IMR-90 (cell line): ENCODE measurements around the gene EFCC1. TPM values are rescaled to one million over a fixed set of nuclear protein-coding genes. Genes with fewer than 3 reads are reported as not detected.
A peak's percentile ranks its signal among the peaks of the same experiment; 100 is the strongest.

Experiments used
- ATAC-seq: fragments of 200-7000 bp; cut with Tn5 transposase; 2 replicates; pipeline ENCODE4 v1.9.1; 2020; ENCODE audit warnings: low read depth, mild to moderate bottlenecking, moderate library complexity
- BruUV-seq: library from RNA; stranded (reverse); fragments of 400-500 nt; replicated peaks from 2 replicates; lab custom pipeline; 2021; lab: Mats Ljungman, UMichigan
- CTCF ChIA-PET: fragments of 300-600 bp; formaldehyde crosslinking; extraction: SDS; loops from one replicate; lab custom pipeline; 2021; ENCODE audit warnings: antibody characterized with exemption; lab: Yijun Ruan, JAX
- POLR2A ChIA-PET: fragments of 300-600 bp; sonication (Branson Sonifier 250); formaldehyde crosslinking; loops from one replicate; lab custom pipeline; 2022; ENCODE audit warnings: antibody characterized with exemption; ENCODE audit not compliant: unreplicated experiment; lab: Charles Lee
- DNase-seq: peaks from one replicate; pipeline ENCODE4 v3.0.0; 2013
- H2AFZ ChIP-seq: replicated peaks from 2 replicates; pipeline ENCODE3; 2013; ENCODE audit warnings: low read length, mild to moderate bottlenecking; ENCODE audit not compliant: poor library complexity
- H2AK5ac ChIP-seq: 2 replicates; pipeline ENCODE4 v1.6.1; 2013; ENCODE audit warnings: low read depth, low read length, inconsistent platforms
- H2AK9ac ChIP-seq: replicated peaks from 2 replicates; pipeline ENCODE3; 2013; ENCODE audit warnings: mild to moderate bottlenecking, low read depth, low read length, moderate library complexity; ENCODE audit not compliant: poor library complexity
- H2BK120ac ChIP-seq: 2 replicates; pipeline ENCODE4 v1.6.1; 2013; ENCODE audit warnings: low read depth, low read length, inconsistent platforms
- H2BK15ac ChIP-seq: 3 replicates; pipeline ENCODE4 v1.6.1; 2013; ENCODE audit warnings: low read depth, low read length, inconsistent platforms
- H2BK20ac ChIP-seq: 2 replicates; pipeline ENCODE4 v1.6.1; 2013; ENCODE audit warnings: low read depth, mild to moderate bottlenecking, inconsistent platforms, low read length, moderate library complexity
- H2BK5ac ChIP-seq: 2 replicates; pipeline ENCODE4 v1.6.1; 2013; ENCODE audit warnings: mild to moderate bottlenecking, low read depth, low read length, inconsistent platforms; ENCODE audit not compliant: poor library complexity, severe bottlenecking
- H3K14ac ChIP-seq: replicated peaks from 2 replicates; pipeline ENCODE4 v1.6.1; 2013; ENCODE audit warnings: low read depth, low read length, inconsistent platforms
- H3K18ac ChIP-seq: 2 replicates; pipeline ENCODE4 v1.6.1; 2013; ENCODE audit warnings: low read depth, low read length, control low read depth
- H3K23ac ChIP-seq: 2 replicates; pipeline ENCODE4 v1.6.1; 2013; ENCODE audit warnings: low read depth, low read length, inconsistent platforms
- H3K27ac ChIP-seq: 2 replicates; pipeline ENCODE4 v1.5.1; 2013; ENCODE audit warnings: mild to moderate bottlenecking, control low read depth, low read length; ENCODE audit not compliant: insufficient read depth
- H3K27me3 ChIP-seq: 2 replicates; pipeline ENCODE4 v1.6.1; 2013; ENCODE audit warnings: low read length; ENCODE audit not compliant: control insufficient read depth, insufficient read depth
- H3K36me3 ChIP-seq: 2 replicates; pipeline ENCODE4 v1.6.1; 2013; ENCODE audit warnings: low read length, mixed read lengths; ENCODE audit not compliant: control insufficient read depth, insufficient read depth
- H3K4ac ChIP-seq: 2 replicates; pipeline ENCODE4 v1.6.1; 2013; ENCODE audit warnings: low read depth, low read length, inconsistent platforms
- H3K4me1 ChIP-seq: 2 replicates; pipeline ENCODE4 v1.6.1; 2013; ENCODE audit warnings: low read length, mixed read lengths; ENCODE audit not compliant: control insufficient read depth, insufficient read depth
- H3K4me2 ChIP-seq: 2 replicates; pipeline ENCODE4 v1.6.1; 2013; ENCODE audit warnings: low read depth, mild to moderate bottlenecking, control low read depth, low read length, moderate library complexity
- H3K4me3 ChIP-seq: 2 replicates; pipeline ENCODE4 v1.5.1; 2013; ENCODE audit warnings: low read depth, mild to moderate bottlenecking, control low read depth, low read length, moderate library complexity; ENCODE audit not compliant: insufficient read depth
- H3K56ac ChIP-seq: 2 replicates; pipeline ENCODE4 v1.6.1; 2013; ENCODE audit warnings: low read length, inconsistent platforms; ENCODE audit not compliant: insufficient read depth; ENCODE audit errors: extremely low read depth
- H3K79me1 ChIP-seq, 2 experiments: 2 replicates each; pipeline ENCODE4 v1.6.1; 2013; ENCODE audit warnings: low read length in 2 of 2, inconsistent platforms in 1 of 2, low read depth in 1 of 2
- H3K9ac ChIP-seq: 2 replicates; pipeline ENCODE4 v1.6.1; 2013; ENCODE audit warnings: low read depth, low read length, control low read depth
- H3K9me1 ChIP-seq: 2 replicates; pipeline ENCODE4 v1.6.1; 2013; ENCODE audit warnings: low read length, inconsistent platforms; ENCODE audit not compliant: insufficient read depth
- H3K9me3 ChIP-seq: 2 replicates; pipeline ENCODE4 v1.6.1; 2013; ENCODE audit warnings: low read length; ENCODE audit not compliant: control insufficient read depth, insufficient read depth
- H4K20me1 ChIP-seq: 2 replicates; pipeline ENCODE4 v1.6.1; 2013; ENCODE audit warnings: low read length, inconsistent platforms; ENCODE audit not compliant: insufficient read depth
- H4K5ac ChIP-seq: 2 replicates; pipeline ENCODE4 v1.6.1; 2013; ENCODE audit warnings: mild to moderate bottlenecking, low read depth, low read length, control low read depth
- H4K8ac ChIP-seq, 2 experiments: 2 replicates each; pipeline ENCODE4 v1.6.1; 2013; ENCODE audit warnings: low read depth in 2 of 2, low read length in 2 of 2, control low read depth in 1 of 2, inconsistent platforms in 1 of 2
- H4K91ac ChIP-seq: 2 replicates; pipeline ENCODE4 v1.6.1; 2013; ENCODE audit warnings: low read depth, low read length, inconsistent platforms; ENCODE audit not compliant: insufficient read depth
- BHLHE40 ChIP-seq: fragments of 150-350 bp; IDR thresholded peaks from 2 replicates; pipeline ENCODE4 v1.6.1; 2016; ENCODE audit warnings: mild to moderate bottlenecking, low read depth, low read length
- CEBPB ChIP-seq: IDR thresholded peaks from 2 replicates; pipeline ENCODE4 v1.6.1; 2012; ENCODE audit warnings: low read depth, low read length, improper control_type of control experiment
- CHD1 ChIP-seq: IDR thresholded peaks from 2 replicates; pipeline ENCODE4 v1.6.1; 2012; ENCODE audit warnings: low read depth, low read length, improper control_type of control experiment
- FOS ChIP-seq: fragments of 150-350 bp; IDR thresholded peaks from 2 replicates; pipeline ENCODE4 v1.6.1; 2016; ENCODE audit warnings: low read depth, low read length
- MAFK ChIP-seq: IDR thresholded peaks from 2 replicates; pipeline ENCODE4 v1.6.1; 2012; ENCODE audit warnings: low read depth, low read length, improper control_type of control experiment
- MAZ ChIP-seq: IDR thresholded peaks from 2 replicates; pipeline ENCODE4 v1.6.1; 2012; ENCODE audit warnings: low read depth, mild to moderate bottlenecking, low read length, improper control_type of control experiment, moderate library complexity, borderline replicate concordance
- MXI1 ChIP-seq: IDR thresholded peaks from 2 replicates; pipeline ENCODE4 v1.6.1; 2012; ENCODE audit warnings: low read depth, mild to moderate bottlenecking, low read length, moderate library complexity, borderline replicate concordance
- POLR2A ChIP-seq: IDR thresholded peaks from 2 replicates; pipeline ENCODE4 v1.6.1; 2012; ENCODE audit warnings: mild to moderate bottlenecking, low read depth, low read length
- RFX5 ChIP-seq: IDR thresholded peaks from 2 replicates; pipeline ENCODE4 v1.8.0; 2012; ENCODE audit warnings: low read depth, mild to moderate bottlenecking, low read length, moderate library complexity
- SMC3 ChIP-seq: fragments of 150-350 bp; IDR thresholded peaks from 2 replicates; pipeline ENCODE4 v1.6.1; 2016; ENCODE audit warnings: low read depth, mild to moderate bottlenecking, antibody characterized with exemption, low read length, moderate library complexity
- WGBS, 2 experiments: methylation state at CpG; one replicate each; pipeline versions ENCODE4 v1.1.5 to v1.1.7; 2013; ENCODE audit warnings: missing lambda C conversion rate in 2 of 2; ENCODE audit not compliant: insufficient read length in 1 of 2; ENCODE audit errors: extremely low coverage in 2 of 2; 5-methylcytosine and 5-hydroxymethylcytosine counted together
- dilution Hi-C: fragments of 300-500 bp; cut with HindIII; formaldehyde crosslinking; loops from one replicate; pipeline ENCODE4 v1.14.3; 2018; ENCODE audit warnings: low sequenced_read_pairs; ENCODE audit not compliant: unreplicated experiment
- in situ Hi-C: fragments of 300-500 bp; cut with MboI; formaldehyde crosslinking; loops from 3 replicates; pipeline ENCODE4 v1.14.3; 2019; ENCODE audit warnings: low sequenced_read_pairs, inconsistent platforms, mixed read lengths
- intact Hi-C: fragments of 100-400 bp; cut with micrococcal nuclease; formaldehyde crosslinking; loops from 2 replicates; pipeline ENCODE4 v1.10.0; 2022
- polyA plus RNA-seq, 3 experiments: library from polyadenylated mRNA; depleted of rRNA; stranded (reverse); fragments of >200 nt; gene quantifications; 2 replicates each; pipeline ENCODE4 v1.2.3, GENCODE V29; 2012; ENCODE audit warnings: low replicate concordance in 1 of 3
- total RNA-seq: library from RNA; depleted of rRNA; stranded (reverse); fragments of >200 nt; gene quantifications from 2 replicates; pipeline ENCODE4 v1.2.3, GENCODE V29; 2012
- TF ChIP-seq, protein P1 (sequence below): fragments of 150-350 bp; IDR thresholded peaks from 2 replicates; pipeline ENCODE4 v1.6.1; 2017; ENCODE audit warnings: mild to moderate bottlenecking, antibody characterized with exemption, low read length, low read depth

Gene EFCC1
- total and polyA plus RNA-seq, 2 of the 4 experiments (the other 2 are of a cell fraction) = not detected

DNA sequence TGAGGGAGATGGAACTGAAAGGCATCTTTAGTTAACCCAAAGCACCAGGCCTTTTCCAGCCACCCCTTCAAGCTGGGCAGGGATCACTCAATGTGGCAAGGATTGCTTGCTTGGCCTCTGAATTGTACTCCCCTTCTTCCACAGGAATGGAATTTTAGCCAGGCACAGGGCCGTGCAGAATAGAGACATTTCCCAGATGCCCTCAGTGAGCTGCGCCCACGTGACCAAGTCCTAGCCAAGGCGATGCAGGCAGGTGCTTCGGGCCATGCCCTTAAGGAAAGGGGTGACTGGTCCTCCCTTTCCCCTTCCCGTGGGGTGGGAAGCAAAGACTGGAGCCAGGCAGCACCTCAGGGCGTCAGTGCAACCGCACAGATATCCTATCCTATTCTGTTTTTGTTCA lies 77.4 kb downstream of the EFCC1 start:
- Histone ChIP-seq H3K27ac (no peak overlapping the region), H3K4ac (no peak overlapping the region), H3K56ac (no peak overlapping the region), H2BK5ac (no peak overlapping the region), H3K18ac (no peak overlapping the region), H4K91ac (no peak overlapping the region), H2AK5ac (no peak overlapping the region), H2BK120ac (no peak overlapping the region), H2BK20ac (no peak overlapping the region), H2AFZ (peak overlapping the region; percentile 23), H4K8ac (no peak overlapping the region), H3K79me1 (no peaks in the 10 kb centered on the region), H3K23ac (no peak overlapping the region), H2AK9ac (no peak overlapping the region), H2BK15ac (no peak overlapping the region), H4K20me1 (no peaks in the 10 kb centered on the region), H4K5ac (no peak overlapping the region), H3K36me3 (no peaks in the 10 kb centered on the region), H3K14ac (no peak overlapping the region), H3K4me2 (no peak overlapping the region), H3K9ac (no peak overlapping the region), H3K27me3 (no peaks in the 10 kb centered on the region), H3K9me3 (no peaks in the 10 kb centered on the region), H3K4me1 (0 out of 2 replicates have a peak, but pooled peaks cover 1% of the 10 kb centered on the region), H3K9me1 (no peaks in the 10 kb centered on the region), H3K4me3 (no peak overlapping the region)
- CTCF ChIA-PET = no interaction called here
- intact Hi-C loops (no loop called here), in situ Hi-C loops (no loop called here), dilution Hi-C loops (no loop called here)
- no TSS peak for BruUV-seq
- TF ChIP-seq POLR2A = no peak
- TF ChIP-seq CHD1 = no peak
- TF ChIP-seq MXI1 = no peak
- no peak for TF ChIP-seq RFX5
- no peak for TF ChIP-seq CEBPB
- TF ChIP-seq FOS = no peak
- TF ChIP-seq SMC3 = no peak
- no peak for TF ChIP-seq MAZ
- TF ChIP-seq MAFK = no peak
- no peak for TF ChIP-seq BHLHE40
- TF ChIP-seq, protein P1, sequence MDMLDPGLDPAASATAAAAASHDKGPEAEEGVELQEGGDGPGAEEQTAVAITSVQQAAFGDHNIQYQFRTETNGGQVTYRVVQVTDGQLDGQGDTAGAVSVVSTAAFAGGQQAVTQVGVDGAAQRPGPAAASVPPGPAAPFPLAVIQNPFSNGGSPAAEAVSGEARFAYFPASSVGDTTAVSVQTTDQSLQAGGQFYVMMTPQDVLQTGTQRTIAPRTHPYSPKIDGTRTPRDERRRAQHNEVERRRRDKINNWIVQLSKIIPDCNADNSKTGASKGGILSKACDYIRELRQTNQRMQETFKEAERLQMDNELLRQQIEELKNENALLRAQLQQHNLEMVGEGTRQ = no peak
- no peak for DNase-seq
- no peak for ATAC-seq
- POLR2A ChIA-PET = no interaction called here
- 93% methylated on average over 4 of the region's 8 CpGs; no CpG with 5 or more reads in 1 of the 2 experiments for WGBS, 2 experiments
